ENCODE measurements around the gene GLYR1.

Gene GLYR1

GRCh38 chr16:4803401-4803844 lies 43.7 kb downstream of the GLYR1 start:
- DNase-seq: no peak

GRCh38 chr16:4802659-4803287 lies 44.3 kb downstream of the GLYR1 start:
- DNase-seq: peak; percentile 86

- peak; percentile 90 for DNase-seq
These were observed 45.0 kb downstream of the GLYR1 start, which contains the start of gene ROGDI for GRCh38 chr16:4801962-4802658. Gene ROGDI, minus strand, starts transcription at chr16:4802633. Its CDS starts 62 bp downstream, at chr16:4802571.

- no peak for DNase-seq
These were observed 45.8 kb downstream of the GLYR1 start for GRCh38 chr16:4801051-4801961.

GRCh38 chr16:4800290-4801041 lies 46.6 kb downstream of the GLYR1 start:
- peak; percentile 73 for DNase-seq

GRCh38 chr16:4799171-4799855 lies 47.8 kb downstream of the GLYR1 start:
- DNase-seq: no peak

GRCh38 chr16:4798456-4798855 lies 48.6 kb downstream of the GLYR1 start:
- DNase-seq: no peak

GRCh38 chr16:4797805-4798252 lies 49.3 kb downstream of the GLYR1 start:
- DNase-seq: no peak

GRCh38 chr16:4796982-4797804 lies 49.9 kb downstream of the GLYR1 start:
- DNase-seq: no peak

- DNase-seq: no peak
These were observed 51.1 kb downstream of the GLYR1 start for GRCh38 chr16:4795828-4796572.

GRCh38 chr16:4795181-4795827 lies 51.8 kb downstream of the GLYR1 start, which contains the start of gene SMIM22:
Gene SMIM22, plus strand, starts transcription at chr16:4795369. Its CDS starts 366 bp downstream, at chr16:4795735.
- peak; percentile 70 for DNase-seq

- no peak for DNase-seq
These were observed 54.1 kb downstream of the GLYR1 start for GRCh38 chr16:4792951-4793513.

GRCh38 chr16:4790871-4791270 lies 56.2 kb downstream of the GLYR1 start:
- DNase-seq: no peak

- DNase-seq: no peak
These were observed 56.8 kb downstream of the GLYR1 start for GRCh38 chr16:4790261-4790660.

GRCh38 chr16:4788910-4789309 lies 58.2 kb downstream of the GLYR1 start:
- DNase-seq: no peak

GRCh38 chr16:4788489-4788889 lies 58.6 kb downstream of the GLYR1 start:
- no peak for DNase-seq

- DNase-seq: no peak
These were observed 59.2 kb downstream of the GLYR1 start, which contains the start of gene SEPTIN12 for GRCh38 chr16:4787627-4788482. Gene SEPTIN12, minus strand, starts transcription at chr16:4788345. Its CDS starts 700 bp downstream, at chr16:4787645.

- DNase-seq: no peak
These were observed 60.0 kb downstream of the GLYR1 start for GRCh38 chr16:4787068-4787467.

All from NCI-H510A (cell line).